IMR-90 (cell line): ENCODE results near the gene KLC1. TPM values are rescaled to one million over a fixed set of nuclear protein-coding genes. Genes with fewer than 3 reads are reported as not detected.

Experiments
- ATAC-seq: fragments of 200-7000 bp; cut with Tn5 transposase; 2 replicates; pipeline ENCODE4 v1.9.1; 2020; ENCODE audit warnings: low read depth, mild to moderate bottlenecking, moderate library complexity
- BruUV-seq: library from RNA; stranded (reverse); fragments of 400-500 nt; replicated peaks from 2 replicates; lab custom pipeline; 2021; lab: Mats Ljungman, UMichigan
- CTCF ChIA-PET: fragments of 300-600 bp; formaldehyde crosslinking; extraction: SDS; loops from one replicate; lab custom pipeline; 2021; ENCODE audit warnings: antibody characterized with exemption; lab: Yijun Ruan, JAX
- POLR2A ChIA-PET: fragments of 300-600 bp; sonication (Branson Sonifier 250); formaldehyde crosslinking; loops from one replicate; lab custom pipeline; 2022; ENCODE audit warnings: antibody characterized with exemption; ENCODE audit not compliant: unreplicated experiment; lab: Charles Lee
- DNase-seq: peaks from one replicate; pipeline ENCODE4 v3.0.0; 2013
- H2AFZ ChIP-seq: replicated peaks from 2 replicates; pipeline ENCODE3; 2013; ENCODE audit warnings: low read length, mild to moderate bottlenecking; ENCODE audit not compliant: poor library complexity
- H2AK5ac ChIP-seq: 2 replicates; pipeline ENCODE4 v1.6.1; 2013; ENCODE audit warnings: low read depth, low read length, inconsistent platforms
- H2AK9ac ChIP-seq: replicated peaks from 2 replicates; pipeline ENCODE3; 2013; ENCODE audit warnings: mild to moderate bottlenecking, low read depth, low read length, moderate library complexity; ENCODE audit not compliant: poor library complexity
- H2BK120ac ChIP-seq: 2 replicates; pipeline ENCODE4 v1.6.1; 2013; ENCODE audit warnings: low read depth, low read length, inconsistent platforms
- H2BK15ac ChIP-seq: 3 replicates; pipeline ENCODE4 v1.6.1; 2013; ENCODE audit warnings: low read depth, low read length, inconsistent platforms
- H2BK20ac ChIP-seq: 2 replicates; pipeline ENCODE4 v1.6.1; 2013; ENCODE audit warnings: low read depth, mild to moderate bottlenecking, inconsistent platforms, low read length, moderate library complexity
- H2BK5ac ChIP-seq: 2 replicates; pipeline ENCODE4 v1.6.1; 2013; ENCODE audit warnings: mild to moderate bottlenecking, low read depth, low read length, inconsistent platforms; ENCODE audit not compliant: poor library complexity, severe bottlenecking
- H3K14ac ChIP-seq: replicated peaks from 2 replicates; pipeline ENCODE4 v1.6.1; 2013; ENCODE audit warnings: low read depth, low read length, inconsistent platforms
- H3K18ac ChIP-seq: 2 replicates; pipeline ENCODE4 v1.6.1; 2013; ENCODE audit warnings: low read depth, low read length, control low read depth
- H3K23ac ChIP-seq: 2 replicates; pipeline ENCODE4 v1.6.1; 2013; ENCODE audit warnings: low read depth, low read length, inconsistent platforms
- H3K27ac ChIP-seq: 2 replicates; pipeline ENCODE4 v1.5.1; 2013; ENCODE audit warnings: mild to moderate bottlenecking, control low read depth, low read length; ENCODE audit not compliant: insufficient read depth
- H3K27me3 ChIP-seq: 2 replicates; pipeline ENCODE4 v1.6.1; 2013; ENCODE audit warnings: low read length; ENCODE audit not compliant: control insufficient read depth, insufficient read depth
- H3K36me3 ChIP-seq: 2 replicates; pipeline ENCODE4 v1.6.1; 2013; ENCODE audit warnings: low read length, mixed read lengths; ENCODE audit not compliant: control insufficient read depth, insufficient read depth
- H3K4ac ChIP-seq: 2 replicates; pipeline ENCODE4 v1.6.1; 2013; ENCODE audit warnings: low read depth, low read length, inconsistent platforms
- H3K4me1 ChIP-seq: 2 replicates; pipeline ENCODE4 v1.6.1; 2013; ENCODE audit warnings: low read length, mixed read lengths; ENCODE audit not compliant: control insufficient read depth, insufficient read depth
- H3K4me2 ChIP-seq: 2 replicates; pipeline ENCODE4 v1.6.1; 2013; ENCODE audit warnings: low read depth, mild to moderate bottlenecking, control low read depth, low read length, moderate library complexity
- H3K4me3 ChIP-seq: 2 replicates; pipeline ENCODE4 v1.5.1; 2013; ENCODE audit warnings: low read depth, mild to moderate bottlenecking, control low read depth, low read length, moderate library complexity; ENCODE audit not compliant: insufficient read depth
- H3K56ac ChIP-seq: 2 replicates; pipeline ENCODE4 v1.6.1; 2013; ENCODE audit warnings: low read length, inconsistent platforms; ENCODE audit not compliant: insufficient read depth; ENCODE audit errors: extremely low read depth
- H3K79me1 ChIP-seq, 2 experiments: 2 replicates each; pipeline ENCODE4 v1.6.1; 2013; ENCODE audit warnings: low read length in 2 of 2, inconsistent platforms in 1 of 2, low read depth in 1 of 2
- H3K9ac ChIP-seq: 2 replicates; pipeline ENCODE4 v1.6.1; 2013; ENCODE audit warnings: low read depth, low read length, control low read depth
- H3K9me1 ChIP-seq: 2 replicates; pipeline ENCODE4 v1.6.1; 2013; ENCODE audit warnings: low read length, inconsistent platforms; ENCODE audit not compliant: insufficient read depth
- H3K9me3 ChIP-seq: 2 replicates; pipeline ENCODE4 v1.6.1; 2013; ENCODE audit warnings: low read length; ENCODE audit not compliant: control insufficient read depth, insufficient read depth
- H4K20me1 ChIP-seq: 2 replicates; pipeline ENCODE4 v1.6.1; 2013; ENCODE audit warnings: low read length, inconsistent platforms; ENCODE audit not compliant: insufficient read depth
- H4K5ac ChIP-seq: 2 replicates; pipeline ENCODE4 v1.6.1; 2013; ENCODE audit warnings: mild to moderate bottlenecking, low read depth, low read length, control low read depth
- H4K8ac ChIP-seq, 2 experiments: 2 replicates each; pipeline ENCODE4 v1.6.1; 2013; ENCODE audit warnings: low read depth in 2 of 2, low read length in 2 of 2, control low read depth in 1 of 2, inconsistent platforms in 1 of 2
- H4K91ac ChIP-seq: 2 replicates; pipeline ENCODE4 v1.6.1; 2013; ENCODE audit warnings: low read depth, low read length, inconsistent platforms; ENCODE audit not compliant: insufficient read depth
- BHLHE40 ChIP-seq: fragments of 150-350 bp; IDR thresholded peaks from 2 replicates; pipeline ENCODE4 v1.6.1; 2016; ENCODE audit warnings: mild to moderate bottlenecking, low read depth, low read length
- FOS ChIP-seq: fragments of 150-350 bp; IDR thresholded peaks from 2 replicates; pipeline ENCODE4 v1.6.1; 2016; ENCODE audit warnings: low read depth, low read length
- RAD21 ChIP-seq: IDR thresholded peaks from 2 replicates; pipeline ENCODE4 v1.6.1; 2012; ENCODE audit warnings: low read length, improper control_type of control experiment
- WGBS, 2 experiments: methylation state at CpG; one replicate each; pipeline versions ENCODE4 v1.1.5 to v1.1.7; 2013; ENCODE audit warnings: missing lambda C conversion rate in 2 of 2; ENCODE audit not compliant: insufficient read length in 1 of 2; ENCODE audit errors: extremely low coverage in 2 of 2; 5-methylcytosine and 5-hydroxymethylcytosine counted together
- dilution Hi-C: fragments of 300-500 bp; cut with HindIII; formaldehyde crosslinking; loops from one replicate; pipeline ENCODE4 v1.14.3; 2018; ENCODE audit warnings: low sequenced_read_pairs; ENCODE audit not compliant: unreplicated experiment
- in situ Hi-C: fragments of 300-500 bp; cut with MboI; formaldehyde crosslinking; loops from 3 replicates; pipeline ENCODE4 v1.14.3; 2019; ENCODE audit warnings: low sequenced_read_pairs, inconsistent platforms, mixed read lengths
- intact Hi-C: fragments of 100-400 bp; cut with micrococcal nuclease; formaldehyde crosslinking; loops from 2 replicates; pipeline ENCODE4 v1.10.0; 2022
- polyA plus RNA-seq, 3 experiments: library from polyadenylated mRNA; depleted of rRNA; stranded (reverse); fragments of >200 nt; gene quantifications; 2 replicates each; pipeline ENCODE4 v1.2.3, GENCODE V29; 2012; ENCODE audit warnings: low replicate concordance in 1 of 3
- total RNA-seq: library from RNA; depleted of rRNA; stranded (reverse); fragments of >200 nt; gene quantifications from 2 replicates; pipeline ENCODE4 v1.2.3, GENCODE V29; 2012
- TF ChIP-seq, protein P1 (sequence below): conservative IDR thresholded peaks from 2 replicates; pipeline ENCODE4 v1.5.1; 2012; ENCODE audit warnings: mild to moderate bottlenecking, low read depth, low read length, improper control_type of control experiment
- TF ChIP-seq, protein P2 (sequence below): fragments of 150-350 bp; IDR thresholded peaks from 2 replicates; pipeline ENCODE4 v1.6.1; 2016; ENCODE audit warnings: low read depth, mild to moderate bottlenecking, low read length, moderate library complexity, borderline replicate concordance

The KLC1 gene
- total and polyA plus RNA-seq, 2 of the 4 experiments (the other 2 are of a cell fraction) = 101 to 157 TPM

GRCh38 chr14:103619057-103619456 is 10.0 kb upstream of the KLC1 start:
- CTCF ChIA-PET = interaction anchor here (0.6 kb wide), 2 partner anchors 12 to 64 kb away, joined by 3 to 4 read pairs; no protein-coding TSS in a partner anchor
- no peak overlapping the region for H3K56ac ChIP-seq
- no peaks in the 10 kb centered on the region for H3K79me1 ChIP-seq

More at GRCh38 chr14:103619057-103619456, 10.0 kb upstream of the KLC1 start:
- Histone ChIP-seq H3K27me3 (no peaks in the 10 kb centered on the region), H3K27ac (no peak overlapping the region), H4K5ac (no peak overlapping the region), H2AK9ac (no peak overlapping the region), H3K9me1 (peaks cover 3% of the 10 kb centered on the region), H3K4me1 (no peaks in the 10 kb centered on the region; the same call in 1 of the 2 replicates), H3K4ac (no peak overlapping the region), H3K4me3 (no peak overlapping the region), H4K8ac (no peak overlapping the region), H2BK120ac (no peak overlapping the region), H3K9ac (no peak overlapping the region), H3K4me2 (no peak overlapping the region), H4K91ac (no peak overlapping the region), H3K18ac (no peak overlapping the region), H3K36me3 (no peaks in the 10 kb centered on the region), H2BK20ac (no peak overlapping the region), H3K23ac (no peak overlapping the region), H2AK5ac (no peak overlapping the region), H3K9me3 (no peaks in the 10 kb centered on the region), H2BK5ac (no peak overlapping the region), H4K20me1 (no peaks in the 10 kb centered on the region), H2BK15ac (no peak overlapping the region), H2AFZ (no peak overlapping the region), H3K14ac (no peak overlapping the region)
- peak; percentile 48 for DNase-seq
- ATAC-seq = peak; percentile 57; the same call in 1 of the 2 replicates
- in situ Hi-C loops = no loop called here
- TF ChIP-seq, protein P1, sequence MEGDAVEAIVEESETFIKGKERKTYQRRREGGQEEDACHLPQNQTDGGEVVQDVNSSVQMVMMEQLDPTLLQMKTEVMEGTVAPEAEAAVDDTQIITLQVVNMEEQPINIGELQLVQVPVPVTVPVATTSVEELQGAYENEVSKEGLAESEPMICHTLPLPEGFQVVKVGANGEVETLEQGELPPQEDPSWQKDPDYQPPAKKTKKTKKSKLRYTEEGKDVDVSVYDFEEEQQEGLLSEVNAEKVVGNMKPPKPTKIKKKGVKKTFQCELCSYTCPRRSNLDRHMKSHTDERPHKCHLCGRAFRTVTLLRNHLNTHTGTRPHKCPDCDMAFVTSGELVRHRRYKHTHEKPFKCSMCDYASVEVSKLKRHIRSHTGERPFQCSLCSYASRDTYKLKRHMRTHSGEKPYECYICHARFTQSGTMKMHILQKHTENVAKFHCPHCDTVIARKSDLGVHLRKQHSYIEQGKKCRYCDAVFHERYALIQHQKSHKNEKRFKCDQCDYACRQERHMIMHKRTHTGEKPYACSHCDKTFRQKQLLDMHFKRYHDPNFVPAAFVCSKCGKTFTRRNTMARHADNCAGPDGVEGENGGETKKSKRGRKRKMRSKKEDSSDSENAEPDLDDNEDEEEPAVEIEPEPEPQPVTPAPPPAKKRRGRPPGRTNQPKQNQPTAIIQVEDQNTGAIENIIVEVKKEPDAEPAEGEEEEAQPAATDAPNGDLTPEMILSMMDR = no peak
- no peak for TF ChIP-seq RAD21
- TF ChIP-seq FOS = no peak
- no peak for TF ChIP-seq BHLHE40
- TF ChIP-seq, protein P2, sequence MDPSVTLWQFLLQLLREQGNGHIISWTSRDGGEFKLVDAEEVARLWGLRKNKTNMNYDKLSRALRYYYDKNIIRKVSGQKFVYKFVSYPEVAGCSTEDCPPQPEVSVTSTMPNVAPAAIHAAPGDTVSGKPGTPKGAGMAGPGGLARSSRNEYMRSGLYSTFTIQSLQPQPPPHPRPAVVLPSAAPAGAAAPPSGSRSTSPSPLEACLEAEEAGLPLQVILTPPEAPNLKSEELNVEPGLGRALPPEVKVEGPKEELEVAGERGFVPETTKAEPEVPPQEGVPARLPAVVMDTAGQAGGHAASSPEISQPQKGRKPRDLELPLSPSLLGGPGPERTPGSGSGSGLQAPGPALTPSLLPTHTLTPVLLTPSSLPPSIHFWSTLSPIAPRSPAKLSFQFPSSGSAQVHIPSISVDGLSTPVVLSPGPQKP = no peak
- BruUV-seq = no TSS peak
- intact Hi-C loops = no loop called here
- no CpG with 5 or more reads among the region's 5 CpGs for WGBS, 2 experiments
- POLR2A ChIA-PET = no interaction called here
- dilution Hi-C loops = no loop called here
